HG03108 (cell line): ENCODE data around the gene DCLK2.

Experiments used
- ATAC-seq: cut with Tn5 transposase; IDR thresholded peaks from one replicate; pipeline ENCODE4 v1.9.1; 2021; ENCODE audit warnings: moderate library complexity; ENCODE audit not compliant: unreplicated experiment

DCLK2 gene

GRCh38 chr4:150234246-150234645 is 156.0 kb downstream of the DCLK2 start:
- no peak for ATAC-seq

DNA sequence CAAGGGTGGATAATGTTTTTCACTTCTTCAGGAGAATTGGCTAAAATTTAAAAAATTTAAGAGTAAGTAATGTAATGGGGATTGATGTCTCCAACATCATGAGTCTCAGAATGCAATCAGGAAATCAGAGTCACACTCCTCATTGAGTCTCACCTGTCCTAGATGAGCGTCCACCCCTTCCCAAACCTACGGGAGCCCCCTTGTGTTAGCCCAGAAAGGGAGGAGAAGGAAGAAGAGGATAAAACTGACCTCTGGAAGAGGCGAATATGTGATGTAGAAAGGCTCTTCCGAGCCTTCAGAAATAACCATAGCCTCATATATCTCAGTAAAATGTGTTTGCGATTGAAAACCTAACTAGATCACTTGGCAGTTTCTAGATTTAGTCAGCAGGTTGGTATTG is 157.1 kb downstream of the DCLK2 start:
- ATAC-seq: no peak

- ATAC-seq: no peak
These were observed 157.6 kb downstream of the DCLK2 start for GRCh38 chr4:150235808-150236271.

- no peak for ATAC-seq
These were observed 158.4 kb downstream of the DCLK2 start for GRCh38 chr4:150236626-150237025.

DNA sequence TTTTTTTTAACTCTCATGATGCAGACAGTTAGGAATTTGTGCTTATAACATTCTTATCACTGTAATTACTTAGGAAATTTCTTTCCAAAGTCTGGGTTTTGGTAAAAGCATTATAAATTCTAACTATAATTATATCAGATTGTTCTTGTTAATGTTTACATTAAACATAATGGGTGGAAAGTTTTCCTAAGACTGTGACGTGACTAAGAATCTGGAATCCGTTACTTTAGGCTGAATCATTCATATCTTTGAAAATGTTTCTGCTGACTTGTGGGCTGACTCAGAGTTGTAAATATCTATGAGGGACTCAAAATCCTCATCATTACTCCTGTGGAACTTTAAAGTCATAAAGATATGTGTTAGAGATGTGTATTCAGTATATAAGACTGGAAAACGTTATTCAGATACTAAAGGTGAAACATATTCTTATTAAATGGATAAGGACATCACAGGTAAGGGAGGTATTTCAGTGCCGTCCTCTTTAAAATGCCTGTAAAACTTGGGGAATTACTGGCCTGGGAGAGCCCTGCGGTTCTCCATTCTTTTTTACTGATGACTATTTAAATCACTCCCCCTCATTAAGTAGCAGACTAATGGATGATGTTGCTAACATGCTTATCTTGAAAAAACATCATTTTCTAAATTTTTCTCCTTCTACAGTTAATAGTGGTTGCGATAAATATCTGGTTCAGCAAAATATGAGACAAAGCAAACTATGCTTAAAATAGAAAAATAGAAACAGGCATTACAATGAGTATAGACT is 159.0 kb downstream of the DCLK2 start:
- no peak for ATAC-seq

DNA sequence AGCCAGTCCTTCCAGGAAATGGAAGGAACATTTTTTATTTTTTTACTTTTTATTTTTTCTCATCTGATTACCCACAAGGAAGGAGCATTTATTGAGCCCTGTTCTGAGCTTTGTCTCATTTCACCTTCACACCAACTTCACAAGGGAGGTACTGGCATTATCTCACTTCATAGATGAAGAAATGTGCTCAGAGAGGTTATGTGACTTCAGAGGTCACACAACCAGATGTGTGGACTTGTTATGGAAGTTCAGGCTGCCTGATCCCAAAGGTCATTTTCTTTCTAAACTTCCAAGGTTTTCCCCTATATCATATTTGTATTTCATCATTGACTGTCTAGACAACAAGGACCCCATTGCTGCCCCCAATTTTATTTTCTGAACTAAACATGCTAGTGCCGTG is 160.3 kb downstream of the DCLK2 start:
- ATAC-seq: no peak

DNA sequence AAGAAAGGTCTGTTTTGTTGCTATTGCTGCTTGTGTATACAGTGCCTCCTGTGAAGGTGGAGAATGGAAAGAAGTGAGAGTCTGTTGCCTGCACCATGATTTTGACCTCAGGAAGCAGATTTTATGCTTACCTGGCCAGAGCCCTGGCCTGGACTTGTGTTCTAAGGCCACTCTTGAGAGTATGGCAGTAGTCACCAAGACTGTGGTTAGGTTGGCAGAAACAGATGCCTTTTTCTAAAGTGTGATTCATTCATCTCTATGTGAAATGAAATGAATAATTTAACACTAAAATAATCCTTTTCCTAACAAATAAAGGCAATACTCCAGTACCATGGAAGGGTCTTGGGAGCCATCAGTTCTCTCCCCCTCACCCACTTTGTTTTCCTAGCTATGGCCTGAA is 161.8 kb downstream of the DCLK2 start:
- no peak for ATAC-seq

GRCh38 chr4:150242820-150243458 is 164.7 kb downstream of the DCLK2 start:
- no peak for ATAC-seq

DNA sequence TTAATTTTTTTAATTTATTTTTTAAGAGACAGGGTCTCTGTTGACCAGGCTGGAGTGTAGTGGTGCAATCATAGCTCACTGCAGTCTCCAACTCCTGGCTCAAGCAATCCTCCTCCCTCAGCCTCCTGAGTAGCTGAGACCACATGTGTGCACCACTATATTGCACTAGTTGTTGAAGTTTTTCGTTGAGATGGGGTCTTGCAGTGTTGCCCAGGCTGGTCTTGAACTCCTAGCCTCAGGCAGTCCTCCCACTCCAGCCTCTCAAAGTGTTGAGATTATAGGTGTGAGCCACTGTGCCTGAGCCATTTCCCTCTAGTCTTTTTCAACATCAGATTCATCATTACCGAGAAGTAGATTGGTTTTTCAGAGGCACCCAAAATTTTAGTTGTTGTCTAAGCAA is 165.7 kb downstream of the DCLK2 start:
- no peak for ATAC-seq

DNA sequence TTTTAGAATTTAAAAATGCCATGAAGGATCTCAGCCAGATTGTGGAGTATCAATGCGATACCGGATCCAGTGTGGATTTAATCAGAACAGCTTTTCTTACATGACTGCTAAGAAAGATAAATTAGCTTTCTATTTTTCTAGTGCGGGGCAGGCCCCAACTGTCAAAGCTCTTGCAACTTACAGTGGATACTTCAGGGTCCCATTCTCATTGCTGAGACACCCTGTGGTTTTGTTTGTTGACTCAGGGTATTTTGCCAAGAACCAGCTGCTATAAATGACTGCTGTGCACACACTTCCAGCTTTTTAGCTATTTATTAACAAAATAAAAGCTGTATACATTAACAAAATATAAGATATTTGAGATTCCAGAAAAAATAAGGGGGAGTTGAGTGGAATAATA is 166.4 kb downstream of the DCLK2 start:
- no peak for ATAC-seq

DNA sequence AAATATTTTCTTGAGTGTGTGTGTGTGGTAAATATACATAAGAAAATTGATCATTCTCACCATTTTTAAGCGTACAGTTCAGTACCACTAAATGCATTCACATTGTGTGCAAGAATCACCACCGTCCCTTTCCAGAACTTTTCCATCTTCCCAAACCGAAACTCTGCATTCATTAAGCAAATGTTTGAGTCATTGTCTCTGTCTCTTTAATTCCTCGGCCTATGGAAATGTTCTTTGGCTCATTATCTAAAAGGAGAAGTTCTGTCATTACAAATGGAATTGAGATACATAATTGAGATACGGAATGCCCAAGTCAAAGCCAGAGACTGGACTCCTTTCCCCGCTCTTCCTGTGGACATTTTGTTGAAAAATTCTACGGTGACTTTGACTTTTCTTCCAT is 168.9 kb downstream of the DCLK2 start:
- ATAC-seq: no peak

- no peak for ATAC-seq
These were observed 169.9 kb downstream of the DCLK2 start for GRCh38 chr4:150248181-150248580.

DNA sequence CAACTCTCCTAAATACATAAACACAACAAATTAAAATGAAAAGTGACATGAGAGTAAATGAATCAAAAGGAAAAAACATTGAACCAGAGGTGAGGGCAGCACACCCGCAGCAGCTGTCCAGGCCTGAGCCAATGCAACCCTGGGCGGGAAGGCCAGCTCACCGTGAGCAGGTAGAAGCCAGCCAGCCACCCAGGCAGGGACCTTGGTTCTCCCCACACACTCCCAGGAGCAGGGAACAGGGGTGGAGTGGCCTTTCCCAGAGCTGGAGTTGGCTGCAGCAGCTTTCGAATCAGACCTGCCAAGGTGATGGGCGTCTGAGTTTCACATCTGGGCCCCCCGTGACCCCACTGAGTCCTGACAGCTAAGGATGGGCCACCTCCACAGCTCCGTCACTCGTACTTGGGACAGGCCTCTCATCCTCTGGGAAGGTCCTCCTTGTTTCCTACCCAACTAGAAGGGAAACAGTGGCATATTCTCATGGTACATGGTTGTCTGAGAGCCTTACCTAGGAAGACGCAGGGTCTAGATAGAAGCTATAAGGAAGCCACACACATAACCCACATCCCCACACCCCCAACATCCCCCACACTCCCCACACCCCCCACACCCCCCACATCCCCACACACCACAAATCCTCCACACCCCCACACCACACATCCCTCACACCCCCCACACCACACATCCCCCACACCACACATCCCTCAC is 172.2 kb downstream of the DCLK2 start:
- no peak for ATAC-seq

- ATAC-seq: no peak
These were observed 172.9 kb downstream of the DCLK2 start for GRCh38 chr4:150250998-150251651.

- no peak for ATAC-seq
These were observed 173.5 kb downstream of the DCLK2 start for GRCh38 chr4:150251752-150252190.

DNA sequence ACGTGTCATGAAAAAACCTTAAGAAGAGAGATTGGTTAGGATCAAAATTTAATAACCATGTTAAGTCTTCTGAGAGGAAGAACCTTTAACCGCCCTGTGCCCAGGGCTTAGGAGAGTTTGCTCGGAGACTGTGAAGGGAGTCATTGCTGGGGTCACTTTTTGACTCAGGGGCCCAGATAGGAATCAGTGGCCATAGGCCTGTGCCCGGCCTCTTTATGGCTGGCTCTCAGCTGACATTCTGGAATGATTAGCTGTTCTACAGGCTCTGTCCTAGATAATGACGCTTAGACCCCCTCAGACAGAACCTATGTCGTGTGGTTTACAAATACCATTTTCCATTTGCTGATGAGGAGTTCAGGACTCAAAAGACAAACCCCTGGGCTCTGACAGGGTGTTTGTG is 174.1 kb downstream of the DCLK2 start:
- ATAC-seq: no peak

DNA sequence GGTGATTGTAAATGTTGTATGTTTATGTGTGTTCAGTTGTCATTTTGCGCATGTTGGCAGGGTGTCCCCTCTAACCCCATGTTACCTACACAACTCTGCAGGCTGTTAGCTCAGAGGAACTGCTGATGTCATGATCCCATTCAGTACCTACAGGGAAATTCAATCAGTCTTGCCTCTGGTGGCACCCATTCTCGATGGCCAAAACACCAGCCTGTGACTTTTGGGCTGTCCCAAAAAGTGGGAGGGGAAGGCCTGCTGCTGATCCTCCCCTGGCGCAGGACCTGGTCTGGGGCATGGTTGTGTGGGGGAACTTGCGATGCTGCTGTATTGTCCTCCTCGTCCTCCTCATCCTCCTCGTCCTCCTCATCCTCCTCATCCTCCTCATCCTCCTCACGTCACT is 174.5 kb downstream of the DCLK2 start:
- no peak for ATAC-seq

DNA sequence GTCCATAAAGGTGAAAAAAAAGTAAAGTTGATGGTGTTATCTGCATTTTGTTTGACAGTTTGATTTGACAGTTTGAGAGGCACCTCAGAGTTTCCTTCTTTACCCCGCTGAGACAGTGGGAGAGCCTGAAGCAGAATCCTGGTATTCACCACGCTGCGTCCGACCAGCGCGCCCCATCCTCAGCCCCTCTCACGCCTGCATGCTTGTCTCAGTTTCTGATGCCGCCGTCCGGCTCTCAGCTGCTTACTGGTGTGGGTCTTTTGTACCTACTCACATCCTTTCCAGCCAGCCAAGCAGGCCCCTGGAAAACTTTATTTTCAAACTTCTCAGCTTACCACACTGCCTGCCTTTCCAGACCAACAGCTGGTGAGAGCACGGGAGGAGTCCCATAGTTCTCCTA is 175.2 kb downstream of the DCLK2 start:
- no peak for ATAC-seq

GRCh38 chr4:150253965-150254630 is 175.9 kb downstream of the DCLK2 start:
- no peak for ATAC-seq

DNA sequence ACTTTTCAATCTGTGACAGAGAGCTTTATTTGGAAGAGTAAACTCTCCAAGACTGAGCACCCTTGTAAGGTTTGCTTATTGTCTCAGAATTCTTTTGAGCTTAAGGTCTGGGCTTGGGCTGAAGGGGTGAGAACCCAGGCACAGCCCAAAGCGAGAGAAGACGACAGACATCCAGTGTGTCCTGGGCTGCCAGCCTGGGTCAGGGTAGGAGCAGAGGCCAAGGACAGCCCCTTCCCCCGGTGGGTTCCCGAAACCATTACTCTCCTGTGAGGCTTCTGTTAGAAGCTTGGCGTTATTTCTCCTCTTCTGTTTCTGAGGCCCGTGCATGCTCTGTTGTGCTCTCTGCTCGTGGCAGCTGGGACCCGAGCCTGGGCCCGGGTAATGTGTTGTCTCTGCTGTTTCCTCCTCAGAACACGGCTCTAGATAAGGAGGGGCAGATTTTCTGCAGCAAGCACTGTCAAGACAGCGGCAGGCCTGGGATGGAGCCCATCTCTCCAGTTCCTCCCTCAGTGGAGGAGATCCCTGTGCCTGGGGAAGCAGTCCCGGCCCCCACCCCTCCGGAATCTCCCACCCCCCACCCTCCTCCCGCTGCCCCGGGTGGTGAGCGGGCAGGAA is 177.5 kb downstream of the DCLK2 start:
- ATAC-seq: no peak
